ENCODE measurements around the gene SOCS1. TPM values are rescaled to one million over a fixed set of nuclear protein-coding genes. Genes with fewer than 3 reads are reported as not detected.

SOCS1 gene
- total and polyA plus RNA-seq, 2 of the 8 experiments (the other 6 are each of a cell fraction or from before 2014, with no cell fraction given), result 21.0 to 48.9 TPM

GRCh38 chr16:11283820-11284248 lies 27.8 kb upstream of the SOCS1 start:
- no peak overlapping the region for H4K5ac ChIP-seq (ENCODE audit: insufficient read length, low read depth, low read length)
- peak overlapping the region; percentile 83; the same call in 1 of the 2 replicates for H2BK15ac ChIP-seq (ENCODE audit: low read length)
- H3K23me2 ChIP-seq (ENCODE audit: low read depth, low read length), result no peaks in the 10 kb centered on the region
- H3K9ac ChIP-seq (replicated peaks in 1 of 4; ENCODE audit: extremely low read depth in 1 of 4, low read depth in 3 of 4, low read length in 3 of 4), result no peak overlapping the region
- no peaks in the 10 kb centered on the region for H4K20me1 ChIP-seq (replicated peaks in 1 of 2; ENCODE audit: control insufficient read depth in 1 of 2, insufficient read depth in 2 of 2, low read length in 2 of 2)
- no peak overlapping the region for H2BK120ac ChIP-seq (replicated peaks; ENCODE audit: low read depth, low read length)
- no peak overlapping the region for H3K27ac ChIP-seq (ENCODE audit: low read depth, low read length)
- H3K9me3 ChIP-seq (ENCODE audit: insufficient read depth in 2 of 2, low read depth in 1 of 2, low read length in 1 of 2), result no peaks in the 10 kb centered on the region; a peak in 1 of 4 replicates
- no peak overlapping the region; the same call in 1 of the 2 replicates for H2BK5ac ChIP-seq (ENCODE audit: low read depth, low read length)
- no peaks in the 10 kb centered on the region for H3K79me1 ChIP-seq (ENCODE audit: low read depth, low read length)
- no peak overlapping the region; the same call in 1 of the 2 replicates for H3K18ac ChIP-seq (ENCODE audit: extremely low read depth, low read length)
- H3K36me3 ChIP-seq (ENCODE audit: control insufficient read depth in 2 of 4, insufficient read depth in 4 of 4, low read length in 3 of 4), result no peaks in the 10 kb centered on the region
- H4K91ac ChIP-seq (replicated peaks; ENCODE audit: insufficient read length, low read length), result no peak overlapping the region
- FAIRE-seq (no peak), DNase-seq (ENCODE audit: low read depth in 1 of 2, low spot score in 2 of 2) (no peak)
- no peak overlapping the region for H3K4me2 ChIP-seq (ENCODE audit: insufficient read depth in 1 of 2, low read depth in 2 of 2, low read length in 2 of 2)
- H3K23ac ChIP-seq (ENCODE audit: insufficient read length), result no peak overlapping the region
- no peaks in the 10 kb centered on the region for H3K27me3 ChIP-seq (replicated peaks in 1 of 4; ENCODE audit: control insufficient read depth in 3 of 4, extremely low read depth in 1 of 4, insufficient read depth in 3 of 4, low read length in 3 of 4)
- H2BK20ac ChIP-seq (ENCODE audit: low read length), result peak overlapping the region; percentile 13; the same call in 1 of the 2 replicates
- no peak overlapping the region for H3K4me3 ChIP-seq (ENCODE audit: extremely low read depth in 1 of 4, insufficient read depth in 2 of 4, low read depth in 3 of 4, low read length in 4 of 4)
- H3K79me2 ChIP-seq (ENCODE audit: control insufficient read depth in 1 of 2, insufficient read depth in 2 of 2, low read length in 2 of 2), result no peaks in the 10 kb centered on the region
- no peak overlapping the region for H3K56ac ChIP-seq (replicated peaks; ENCODE audit: insufficient read length, low read depth, low read length)
- H4K8ac ChIP-seq (ENCODE audit: extremely low read depth, insufficient read depth, low read length), result no peak overlapping the region
- 89% methylated on average over 4 of the region's 4 CpGs; no CpG with 5 or more reads in 1 of the 2 experiments for WGBS, 2 experiments (ENCODE audit: extremely low coverage in 1 of 2, insufficient coverage in 1 of 2, insufficient read length in 1 of 2, insufficient replicate concordance in 2 of 2, low coverage in 1 of 2, low lambda C conversion rate in 2 of 2, missing lambda C conversion rate in 1 of 2)
- H3K4me1 ChIP-seq (replicated peaks in 1 of 4; ENCODE audit: control insufficient read depth in 3 of 4, insufficient read depth in 4 of 4, low read length in 3 of 4), result peaks cover 0 to 5% (median 1%) of the 10 kb centered on the region in 4 experiments; a peak in 2 of 7 replicates
- no peak overlapping the region for H2AK5ac ChIP-seq (ENCODE audit: low read depth, low read length)
- CTCF ChIA-PET (ENCODE audit: partially characterized antibody), result interaction anchor here (0.9 to 2.5 kb wide), 12 partner anchors 11 to 181 kb away, joined by 3 to 12 read pairs (median 4); partner anchors contain the start of genes PRM3, SOCS1 and TNP2
- peak overlapping the region; percentile 29; the same call in 1 of the 2 replicates for H2BK12ac ChIP-seq (ENCODE audit: low read depth, low read length)
- H2AFZ ChIP-seq (ENCODE audit: low read length), result no peak overlapping the region
- H3K4ac ChIP-seq (replicated peaks; ENCODE audit: insufficient read length, low read depth, low read length), result no peak overlapping the region
- H3K14ac ChIP-seq (ENCODE audit: insufficient read length), result no peak overlapping the region
- POLR2A ChIA-PET (ENCODE audit: partially characterized antibody), result interaction anchor here (0.6 to 3.5 kb wide), 5 partner anchors 8 to 31 kb away, joined by 3 to 14 read pairs (median 4); partner anchors contain the start of gene SOCS1
- TF ChIP-seq SUZ12 (IDR thresholded peaks at IDR 0.05; ENCODE audit: low read length) (no peak), RAD21 (IDR thresholded peaks at IDR 0.05 in 1 of 2, conservative IDR thresholded peaks at IDR 0.05 in 1 of 2; ENCODE audit: low read depth in 2 of 2, low read length in 2 of 2) (peak in 1 of 2 experiments; percentile 16; a peak in 1 of 4 replicates), FOSL1 (IDR thresholded peaks at IDR 0.05; ENCODE audit: insufficient read depth, low read depth, low read length) (no peak), GTF2F1 (IDR thresholded peaks at IDR 0.05; ENCODE audit: borderline replicate concordance, low read depth, low read length) (no peak), RNF2 (IDR thresholded peaks at IDR 0.05; ENCODE audit: borderline replicate concordance, low read depth, low read length, missing control alignments, poor library complexity, severe bottlenecking) (no peak), KDM1A (IDR thresholded peaks at IDR 0.05; ENCODE audit: borderline replicate concordance, low read length) (no peak), EP300 (IDR thresholded peaks at IDR 0.05; ENCODE audit: borderline replicate concordance in 1 of 2, low read depth in 2 of 2, low read length in 2 of 2) (no peak)
- TF ChIP-seq, protein P1, sequence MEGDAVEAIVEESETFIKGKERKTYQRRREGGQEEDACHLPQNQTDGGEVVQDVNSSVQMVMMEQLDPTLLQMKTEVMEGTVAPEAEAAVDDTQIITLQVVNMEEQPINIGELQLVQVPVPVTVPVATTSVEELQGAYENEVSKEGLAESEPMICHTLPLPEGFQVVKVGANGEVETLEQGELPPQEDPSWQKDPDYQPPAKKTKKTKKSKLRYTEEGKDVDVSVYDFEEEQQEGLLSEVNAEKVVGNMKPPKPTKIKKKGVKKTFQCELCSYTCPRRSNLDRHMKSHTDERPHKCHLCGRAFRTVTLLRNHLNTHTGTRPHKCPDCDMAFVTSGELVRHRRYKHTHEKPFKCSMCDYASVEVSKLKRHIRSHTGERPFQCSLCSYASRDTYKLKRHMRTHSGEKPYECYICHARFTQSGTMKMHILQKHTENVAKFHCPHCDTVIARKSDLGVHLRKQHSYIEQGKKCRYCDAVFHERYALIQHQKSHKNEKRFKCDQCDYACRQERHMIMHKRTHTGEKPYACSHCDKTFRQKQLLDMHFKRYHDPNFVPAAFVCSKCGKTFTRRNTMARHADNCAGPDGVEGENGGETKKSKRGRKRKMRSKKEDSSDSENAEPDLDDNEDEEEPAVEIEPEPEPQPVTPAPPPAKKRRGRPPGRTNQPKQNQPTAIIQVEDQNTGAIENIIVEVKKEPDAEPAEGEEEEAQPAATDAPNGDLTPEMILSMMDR (IDR thresholded peaks at IDR 0.05; ENCODE audit: control extremely low read depth in 1 of 3, insufficient read depth in 1 of 3, low read depth in 1 of 3, low read length in 3 of 3), result peak in 1 of 3 experiments; percentile 7; a peak in 1 of 4 replicates

All from H1 (cell line).